Activated T-cell treated with anti-CD3 and anti-CD28 coated beads for 4 hours (primary cell): ENCODE measurements around the gene PKP4.

Experiments used
- DNase-seq: peaks from one replicate; pipeline ENCODE4 v3.0.0-alpha.2; 2020

Gene PKP4

DNA sequence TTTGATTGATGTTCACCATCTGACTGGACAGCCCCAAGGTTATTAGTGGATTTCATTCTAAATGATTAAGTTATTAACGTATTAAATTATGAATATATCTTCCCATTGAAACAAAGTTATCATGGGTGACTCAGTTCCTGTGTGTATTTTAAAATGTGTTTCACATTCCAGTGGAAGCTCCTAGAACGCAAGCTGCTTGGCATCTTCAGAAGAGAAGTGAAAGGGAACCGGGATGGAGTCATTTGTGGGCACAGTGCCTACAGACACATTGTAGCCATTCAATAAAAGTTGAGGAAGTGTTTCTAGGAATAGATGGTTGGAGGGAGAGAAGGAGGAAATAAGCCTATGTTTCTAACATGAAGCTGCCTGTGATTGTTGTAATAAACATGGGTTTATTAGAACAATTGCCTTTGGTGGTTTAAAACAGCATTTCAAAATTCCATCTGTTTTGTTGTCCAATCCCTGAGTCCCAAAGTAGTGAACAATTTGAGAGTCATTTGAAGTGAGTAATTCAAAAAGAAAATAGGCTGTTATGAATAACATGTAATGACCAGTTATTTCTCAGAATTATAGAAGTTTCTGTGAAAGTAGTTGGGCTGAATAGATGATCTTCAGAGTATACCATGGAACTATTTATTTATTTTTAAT is 143.5 kb downstream of the PKP4 start:
- no peak for DNase-seq

DNA sequence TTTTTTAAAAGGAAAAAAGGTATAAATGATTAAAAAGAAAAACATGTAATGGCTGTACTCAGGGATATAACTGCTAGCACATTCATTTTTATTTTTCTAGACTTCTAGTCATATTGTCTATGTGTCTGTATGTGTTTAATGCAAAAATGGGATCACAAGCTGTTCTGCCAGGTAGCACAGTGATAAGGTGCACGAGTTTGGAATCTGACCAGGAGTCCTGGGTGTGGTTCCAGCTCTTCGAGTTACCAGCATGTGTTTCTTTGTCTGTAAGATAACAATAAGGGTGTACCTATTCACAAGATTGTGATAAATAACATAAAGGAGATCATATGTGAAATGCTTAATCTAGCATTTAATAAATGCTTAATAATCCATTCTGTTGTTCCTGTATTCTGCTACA is 145.3 kb downstream of the PKP4 start:
- no peak for DNase-seq

DNA sequence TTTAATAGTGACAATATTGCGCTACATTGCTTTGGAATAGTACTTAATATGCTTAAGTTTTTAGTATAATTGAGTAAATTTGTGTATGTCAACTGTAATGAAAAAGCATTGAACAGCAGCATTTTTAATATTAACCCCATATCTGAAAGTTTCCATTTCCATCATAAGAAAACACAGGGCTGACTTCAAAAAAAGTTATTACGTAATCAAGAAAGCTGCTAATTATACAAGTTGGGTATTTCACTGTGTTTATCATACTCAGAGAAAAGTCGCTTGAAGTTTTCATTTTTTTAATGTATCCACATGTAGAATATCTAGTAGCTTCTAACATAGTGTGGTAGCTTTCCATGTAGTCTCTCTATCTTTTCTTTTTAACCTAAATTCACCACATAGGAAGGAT is 146.5 kb downstream of the PKP4 start:
- DNase-seq = no peak

DNA sequence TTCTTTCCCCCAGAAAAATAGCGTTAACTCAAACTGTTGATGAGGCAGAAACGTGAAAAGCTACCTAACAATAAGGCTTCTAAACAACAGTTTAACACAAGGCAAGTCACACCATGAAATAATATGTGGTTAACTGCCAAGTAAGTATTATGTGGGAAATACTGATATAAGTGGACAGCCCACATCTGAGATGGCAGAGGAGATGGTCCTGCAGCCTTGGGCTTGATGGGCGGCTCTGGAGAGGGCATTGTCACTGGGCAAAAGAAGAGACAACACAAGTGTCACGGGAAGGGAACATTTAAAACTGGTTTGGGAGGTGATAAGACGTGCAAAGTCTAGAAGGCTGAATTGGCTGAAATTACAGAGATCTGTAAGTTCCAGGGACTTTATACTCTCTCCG is 147.2 kb downstream of the PKP4 start:
- no peak for DNase-seq

DNA sequence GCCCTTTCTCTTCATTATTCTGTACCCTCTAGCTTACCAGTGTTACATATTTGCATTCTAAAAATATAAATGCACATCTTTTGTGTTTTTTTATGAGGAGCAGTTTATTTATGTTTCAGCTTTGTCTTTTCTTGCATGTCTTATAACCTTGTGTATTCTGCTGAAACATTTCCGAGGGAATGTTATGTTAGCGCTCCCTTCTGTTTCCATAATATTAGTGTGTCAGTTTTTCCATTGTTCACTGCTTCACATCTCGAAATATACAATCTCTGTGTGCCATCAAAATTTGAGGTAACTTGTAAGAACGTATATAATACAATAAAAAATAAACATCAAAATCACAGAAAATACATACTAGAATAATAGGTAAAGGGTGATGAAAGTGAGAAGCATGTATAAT is 153.3 kb downstream of the PKP4 start:
- DNase-seq = no peak

DNA sequence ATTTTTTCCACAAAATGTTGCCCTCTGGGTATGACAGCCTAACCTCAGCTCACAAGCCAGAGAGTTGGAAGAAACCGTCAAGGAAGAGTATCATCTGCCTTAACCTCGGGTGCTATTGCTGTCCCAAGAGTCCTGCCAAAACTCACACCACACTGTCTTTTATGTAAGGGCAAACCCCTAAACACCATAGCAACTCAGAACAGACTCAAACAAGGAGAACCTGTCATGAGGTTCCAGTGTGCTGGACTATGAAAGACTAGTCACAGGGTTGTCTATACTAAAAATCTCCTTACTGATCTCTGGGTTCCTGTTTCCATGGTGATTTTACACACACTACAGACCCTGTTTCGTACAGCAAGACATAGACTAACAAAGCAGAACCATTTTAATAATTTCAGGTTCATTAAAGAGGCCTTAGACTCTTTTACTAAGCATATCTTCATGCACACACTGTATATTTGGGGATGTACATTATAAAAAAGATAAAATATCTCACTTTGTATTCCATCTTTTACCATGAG is 159.8 kb downstream of the PKP4 start:
- no peak for DNase-seq

DNA sequence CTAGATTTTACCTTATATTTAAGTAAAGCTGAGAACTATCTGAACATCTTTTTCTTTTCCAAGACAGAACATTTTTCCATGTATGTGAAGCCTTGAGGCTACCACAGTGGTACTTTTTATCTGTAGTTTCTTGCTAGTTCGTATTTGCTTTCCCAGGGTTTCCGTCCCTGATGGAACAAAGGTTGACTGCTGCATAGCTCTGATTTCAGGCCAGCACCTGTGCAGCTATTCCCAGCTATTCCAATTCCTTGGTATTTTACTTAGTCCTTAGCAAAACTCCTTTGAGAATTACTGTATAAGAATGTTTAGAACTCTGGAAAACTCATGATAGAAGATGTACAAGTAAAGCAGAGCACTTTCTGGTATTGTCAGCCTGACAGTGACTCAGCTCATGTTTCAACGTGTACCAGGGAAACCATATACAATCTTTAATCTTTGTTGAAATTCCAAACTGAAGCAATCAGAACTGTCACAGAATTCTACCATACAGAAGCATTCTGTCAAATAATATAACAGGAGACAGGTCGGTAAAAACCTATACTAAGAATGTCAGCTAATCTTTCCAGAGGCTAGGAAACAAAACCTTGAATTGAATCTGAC is 162.2 kb downstream of the PKP4 start:
- DNase-seq = no peak

DNA sequence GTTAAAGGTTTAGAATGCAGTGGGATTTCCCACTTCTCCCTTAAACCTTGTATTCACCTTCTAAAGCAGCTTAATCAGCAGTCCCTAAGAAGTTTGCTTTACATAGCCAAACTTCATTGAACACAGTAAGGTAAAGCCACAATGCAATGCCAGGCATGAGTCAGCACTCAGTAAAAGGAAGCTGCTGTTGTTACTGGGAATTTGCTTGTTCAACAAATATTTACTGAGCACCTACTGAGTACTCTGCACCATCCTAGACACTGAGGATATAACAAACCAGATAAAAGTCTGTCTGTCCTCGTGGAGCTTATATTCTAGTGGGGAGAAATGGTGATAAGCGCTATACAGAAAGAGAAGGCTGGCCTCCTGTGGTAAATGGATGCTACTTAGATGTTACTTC is 162.7 kb downstream of the PKP4 start:
- DNase-seq = no peak

DNA sequence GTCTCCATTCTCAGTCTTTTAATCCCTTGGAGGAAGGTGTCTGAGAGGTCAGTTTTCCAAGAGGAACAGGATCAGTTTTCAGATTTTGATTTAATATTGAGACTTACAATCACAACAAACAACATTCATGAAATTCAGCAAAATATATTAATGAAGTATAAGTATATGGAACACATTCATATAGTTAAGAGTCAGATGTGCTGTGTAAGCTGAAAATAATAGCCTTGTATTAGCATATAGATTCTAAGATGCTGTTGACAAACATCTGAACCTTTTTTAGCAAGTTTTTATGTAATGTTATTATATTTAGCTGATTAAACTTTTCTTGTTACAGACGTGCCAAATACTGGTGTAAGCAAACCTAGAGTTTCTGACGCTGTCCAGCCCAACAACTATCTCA is 163.9 kb downstream of the PKP4 start:
- DNase-seq = no peak

DNA sequence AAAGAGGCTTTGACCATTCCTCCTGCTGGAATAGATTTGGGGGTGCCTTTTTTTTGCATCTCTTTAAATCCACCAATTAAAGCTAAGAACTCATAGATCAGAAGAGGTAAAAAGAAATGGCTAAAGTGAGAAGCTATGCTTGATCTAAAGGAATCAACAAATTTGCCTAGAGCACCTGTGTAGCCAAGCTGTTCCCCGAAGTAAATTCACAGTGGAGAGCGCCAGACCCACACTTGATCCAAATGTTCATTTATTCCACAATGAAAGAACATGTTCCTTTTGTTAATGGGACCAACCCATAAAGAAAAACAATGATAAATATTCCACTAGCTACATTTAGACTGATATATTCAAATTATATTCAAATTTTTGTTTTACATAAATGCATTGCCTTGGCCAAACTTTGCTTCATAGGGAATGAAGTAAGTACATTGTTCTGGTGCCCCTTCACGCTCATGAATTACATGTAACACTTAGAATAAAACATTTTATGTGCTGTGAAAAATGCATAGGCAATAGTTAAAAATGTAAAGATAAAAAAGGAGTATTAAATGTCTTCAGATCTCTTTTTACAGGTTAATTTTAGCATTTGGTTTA is 167.4 kb downstream of the PKP4 start:
- DNase-seq = no peak

DNA sequence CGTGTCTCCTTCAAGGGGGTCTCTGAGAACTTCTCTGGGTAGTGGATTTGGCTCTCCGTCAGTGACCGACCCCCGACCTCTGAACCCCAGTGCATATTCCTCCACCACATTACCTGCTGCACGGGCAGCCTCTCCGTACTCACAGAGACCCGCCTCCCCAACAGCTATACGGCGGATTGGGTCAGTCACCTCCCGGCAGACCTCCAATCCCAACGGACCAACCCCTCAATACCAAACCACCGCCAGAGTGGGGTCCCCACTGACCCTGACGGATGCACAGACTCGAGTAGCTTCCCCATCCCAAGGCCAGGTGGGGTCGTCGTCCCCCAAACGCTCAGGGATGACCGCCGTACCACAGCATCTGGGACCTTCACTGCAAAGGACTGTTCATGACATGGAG is 168.2 kb downstream of the PKP4 start:
- DNase-seq = no peak

DNA sequence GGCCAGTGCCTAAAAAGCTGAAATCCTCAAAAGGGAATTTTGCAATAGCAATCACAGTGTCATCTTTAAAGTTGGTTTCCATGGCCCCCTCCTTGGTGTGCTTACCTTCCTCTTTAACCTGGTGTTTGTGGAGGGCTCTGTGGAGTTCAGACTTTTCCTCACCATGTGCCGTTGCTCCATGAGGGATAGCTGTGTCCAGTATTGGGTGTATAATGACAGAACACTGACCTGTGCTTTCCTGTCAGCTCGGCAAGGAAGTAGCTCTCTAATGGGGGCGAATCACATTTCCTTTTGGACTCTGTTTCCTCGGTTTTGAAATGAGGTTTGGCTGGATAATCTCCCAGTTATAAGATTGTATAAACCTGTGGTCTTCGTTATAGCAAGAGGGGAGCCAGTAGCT is 172.4 kb downstream of the PKP4 start:
- no peak for DNase-seq

DNA sequence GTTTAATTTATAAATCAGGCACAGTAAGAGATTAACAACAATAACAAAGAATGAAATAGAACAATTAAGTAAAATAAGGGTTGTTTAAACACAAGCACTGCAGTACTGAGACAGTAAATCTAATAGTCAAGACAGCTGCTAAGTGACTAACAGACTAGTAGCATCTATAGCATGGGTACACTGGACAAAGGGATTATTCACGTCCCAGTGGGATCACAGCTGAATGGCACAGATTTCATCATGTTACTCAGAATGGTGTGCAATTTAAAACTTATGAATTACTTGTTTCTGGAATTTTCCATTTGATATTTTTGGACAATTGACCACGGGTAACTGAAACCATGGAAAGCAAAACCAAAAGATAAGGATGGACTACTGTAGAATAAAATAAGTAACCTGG is 176.5 kb downstream of the PKP4 start:
- DNase-seq = no peak

DNA sequence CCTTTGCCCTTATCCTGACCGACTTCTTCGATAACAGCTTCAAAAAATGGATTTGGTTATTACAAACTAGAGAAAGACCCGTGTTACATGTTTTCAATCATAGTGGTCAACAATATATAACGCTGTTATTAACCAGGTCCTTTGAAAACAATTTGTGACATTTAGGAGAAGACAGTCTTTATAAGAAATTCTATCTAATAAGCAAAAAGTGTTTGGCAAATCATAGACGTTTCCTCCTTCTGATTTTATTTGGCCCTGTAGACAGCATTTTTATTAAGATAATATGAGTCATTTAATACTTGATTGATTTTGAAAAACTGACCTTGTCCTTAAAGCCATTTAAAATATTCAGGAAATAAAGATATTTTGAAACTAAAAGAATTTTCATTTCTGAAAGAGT is 177.9 kb downstream of the PKP4 start:
- no peak for DNase-seq

DNA sequence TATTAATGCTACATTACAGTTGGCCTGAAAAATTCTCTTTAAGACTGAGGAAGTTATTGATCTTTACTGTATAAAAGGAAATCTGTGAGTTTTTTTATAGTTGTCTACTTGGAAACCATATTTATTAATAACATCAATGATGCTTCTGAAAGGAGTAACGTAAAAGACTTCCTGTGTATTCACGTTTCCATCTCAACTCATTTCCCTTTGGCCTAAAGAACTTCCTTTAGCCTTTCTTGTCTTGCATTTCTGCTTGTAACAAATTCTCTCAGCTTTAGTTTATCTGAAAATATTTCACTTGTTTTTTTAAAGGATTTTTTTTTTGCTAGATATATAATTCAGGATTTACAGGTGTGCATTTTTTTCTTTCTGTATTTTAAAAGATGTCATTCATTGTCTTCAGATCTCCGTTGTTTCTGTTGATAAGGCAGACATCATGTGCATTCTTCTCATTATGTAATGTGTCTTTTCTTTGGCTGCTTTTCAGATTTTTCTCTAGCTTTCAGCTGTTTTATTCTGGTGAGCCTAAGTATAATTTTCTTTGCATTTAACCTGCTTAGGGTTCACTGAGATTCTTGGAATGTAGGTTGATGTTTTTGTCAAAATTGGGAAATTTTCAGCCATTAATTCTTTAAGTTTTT is 179.3 kb downstream of the PKP4 start:
- no peak for DNase-seq

DNA sequence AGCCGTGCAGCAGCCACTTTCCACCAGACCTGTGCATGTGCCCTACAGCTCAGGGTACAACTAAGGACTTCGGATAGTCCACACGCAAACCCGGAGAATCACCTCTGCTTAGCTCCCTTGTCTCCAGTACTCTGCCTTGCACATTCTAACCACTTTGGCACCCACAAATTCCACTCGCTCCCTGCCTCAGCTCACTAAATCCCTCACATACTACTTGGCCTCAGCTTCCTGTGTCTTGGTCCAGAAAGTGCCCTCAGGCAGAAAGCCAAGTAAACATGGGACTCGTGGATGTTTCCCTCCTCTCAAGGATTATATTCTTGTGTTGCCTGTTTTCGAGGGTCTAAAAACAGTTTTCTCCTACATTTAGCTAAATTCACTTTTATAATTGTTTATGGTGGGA is 180.6 kb downstream of the PKP4 start:
- no peak for DNase-seq

DNA sequence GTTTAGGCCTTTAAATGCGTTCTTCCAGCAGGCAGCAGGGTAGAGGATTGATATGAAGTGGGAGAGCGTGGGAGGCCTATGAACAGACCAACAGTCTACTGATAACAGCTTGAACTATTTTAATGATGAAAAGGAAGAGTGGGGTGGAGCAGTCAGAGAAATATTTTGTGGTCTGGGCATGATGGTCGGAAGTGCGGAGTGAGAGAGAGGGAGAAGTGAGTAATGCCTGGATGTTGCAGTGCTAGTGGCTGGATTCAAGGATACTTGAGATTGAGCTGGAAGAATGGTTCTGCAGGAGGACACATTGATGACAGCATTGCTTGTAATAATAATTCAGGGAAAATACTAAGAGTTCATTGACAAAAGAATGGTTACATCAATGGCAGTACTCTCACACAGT is 187.4 kb downstream of the PKP4 start:
- no peak for DNase-seq

DNA sequence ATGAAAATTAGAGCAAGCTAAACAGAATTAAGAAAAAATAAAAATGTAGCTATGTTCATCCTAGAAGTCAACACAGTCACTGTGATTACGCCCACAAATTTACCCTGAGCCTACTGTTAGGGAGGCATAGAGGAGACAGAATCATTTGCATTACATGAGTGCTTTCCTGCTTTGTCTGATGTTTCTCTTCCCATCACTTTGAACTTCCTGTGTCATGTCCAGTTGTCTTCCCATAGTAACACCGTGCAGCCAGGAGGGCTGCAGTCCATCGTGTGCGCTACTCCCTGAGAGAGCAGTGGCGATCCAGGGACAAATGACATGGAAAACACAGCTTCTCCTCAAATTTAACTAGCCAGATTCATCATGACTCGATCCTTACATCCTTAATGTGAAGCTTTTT is 188.5 kb downstream of the PKP4 start:
- DNase-seq = no peak

DNA sequence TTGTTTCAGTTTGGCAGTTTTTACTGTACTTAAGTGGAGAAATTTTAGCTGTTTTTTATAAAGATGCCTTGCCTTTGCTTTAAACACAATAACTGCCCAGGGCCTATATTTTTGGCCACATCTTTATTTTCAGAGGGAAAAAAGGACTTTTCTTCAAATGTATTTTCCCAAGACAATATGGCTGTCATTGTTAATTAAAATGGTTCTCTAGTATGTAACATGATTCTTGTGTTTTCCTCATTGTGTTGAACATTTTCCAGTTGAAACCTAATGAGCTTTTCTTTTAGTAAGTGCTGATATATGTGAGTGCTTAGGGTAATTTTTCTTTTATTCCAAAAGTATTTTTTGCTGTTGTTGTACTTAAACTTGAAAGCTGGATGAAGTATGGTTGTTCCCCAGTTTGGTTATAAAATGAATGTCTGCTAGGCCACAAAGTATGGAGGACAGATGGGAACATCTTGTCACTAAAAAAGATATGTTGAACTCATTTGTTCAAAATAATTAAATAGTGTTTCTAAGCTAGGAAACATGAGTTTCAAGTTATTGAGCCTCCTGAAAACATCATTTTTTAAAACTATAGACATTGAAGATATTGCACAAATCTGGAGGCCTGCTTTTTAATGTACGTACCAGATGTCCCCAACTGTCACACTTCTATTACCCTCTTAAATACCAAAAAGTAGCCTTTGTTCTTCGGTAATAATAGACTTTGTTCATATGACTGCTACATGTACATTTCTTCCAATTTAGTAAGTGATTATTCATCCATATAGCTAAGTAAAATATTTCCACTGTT is 190.9 kb downstream of the PKP4 start:
- no peak for DNase-seq

DNA sequence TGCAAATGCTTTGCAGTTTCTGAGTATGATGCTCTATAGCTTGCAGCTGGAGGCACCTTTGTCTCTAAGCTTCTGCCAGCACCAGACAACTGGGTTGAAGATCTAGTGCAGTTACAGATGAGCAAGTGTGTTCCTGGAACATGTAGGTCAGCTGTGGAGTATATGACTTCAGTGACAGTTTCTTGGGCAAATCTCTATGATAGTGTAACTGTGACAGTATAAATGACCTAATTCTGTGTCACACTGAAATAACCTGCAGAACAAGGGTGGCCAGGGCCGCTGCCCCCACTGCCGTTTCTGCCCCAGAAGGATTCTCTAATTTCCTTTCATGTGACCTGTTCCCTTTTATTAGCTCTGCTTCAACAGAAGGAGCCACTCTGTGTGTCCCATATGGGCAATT is 193.1 kb downstream of the PKP4 start:
- no peak for DNase-seq

DNA sequence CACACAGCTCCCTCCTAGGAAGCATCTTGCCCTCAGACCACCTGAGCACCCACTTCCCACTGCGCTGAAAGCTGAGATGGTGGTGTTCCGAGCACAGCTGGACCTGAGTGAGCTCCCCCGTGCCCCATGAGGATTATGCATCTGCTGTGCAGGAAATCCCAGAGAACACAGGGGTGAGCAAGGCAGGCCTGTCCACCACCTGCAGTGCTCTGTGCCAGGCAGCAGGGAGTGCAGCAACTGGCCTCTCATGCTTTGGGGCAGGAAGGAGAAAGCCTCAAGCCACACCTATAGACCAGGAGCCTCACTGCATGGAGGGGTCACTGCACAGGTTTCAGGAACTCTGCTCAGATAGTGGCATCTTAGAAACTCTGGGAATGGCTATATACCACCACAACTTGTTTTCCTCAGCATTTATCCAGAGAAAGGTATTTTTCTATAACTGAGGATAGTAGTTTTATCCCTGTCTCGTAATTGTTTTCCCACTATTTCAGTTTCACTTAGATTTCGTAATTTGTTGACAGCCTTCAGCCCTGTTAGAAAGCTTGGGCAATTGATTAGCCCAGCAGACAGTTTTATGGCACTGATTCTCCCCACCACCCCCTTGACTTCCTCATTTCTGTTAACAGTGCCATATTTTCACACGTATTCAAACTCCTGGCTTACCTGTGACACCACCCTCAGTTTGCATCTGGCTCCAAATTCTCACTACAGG is 194.1 kb downstream of the PKP4 start:
- DNase-seq = no peak

DNA sequence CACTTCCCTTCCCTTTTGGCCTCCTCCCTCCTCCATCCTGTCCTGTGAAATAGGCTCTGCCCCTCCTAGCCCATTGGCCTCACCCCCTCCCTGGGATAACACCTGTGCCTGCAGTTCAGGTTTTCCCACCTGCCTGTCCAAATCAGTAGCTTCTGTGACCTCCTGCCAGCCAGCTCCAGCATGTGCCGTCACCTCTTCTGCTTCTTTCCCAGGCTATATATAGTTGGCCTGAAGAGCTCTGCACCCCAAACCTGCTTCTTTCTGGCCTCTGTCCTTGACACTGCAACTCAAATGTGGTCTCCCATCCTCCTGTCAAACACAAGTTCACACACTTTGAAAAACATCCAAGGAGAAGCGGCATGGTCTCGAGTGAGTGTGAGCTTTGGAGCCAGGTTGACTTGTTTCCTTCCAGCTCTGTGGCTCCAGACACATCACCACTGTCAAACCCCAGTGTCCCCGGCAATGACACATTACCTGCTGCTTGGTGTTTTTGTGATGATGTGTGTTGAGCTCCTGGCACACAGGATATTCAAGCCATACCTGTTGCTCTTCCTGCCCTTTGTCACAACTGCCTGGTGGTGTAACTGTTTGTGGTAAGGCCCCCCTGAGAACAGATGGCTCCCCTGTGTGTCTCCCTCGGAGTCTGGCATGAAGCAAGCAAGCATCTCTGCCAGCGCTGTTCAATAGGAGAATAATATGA is 194.8 kb downstream of the PKP4 start:
- no peak for DNase-seq
